CD4-positive, alpha-beta T cell treated with Interleukin-6 at 100 ng/mL for 8 hours (primary cell): ENCODE measurements around the gene OR4B1.

Experiments
- DNase-seq: peaks from one replicate; pipeline ENCODE4 v3.0.0-alpha.2; 2020; ENCODE audit warnings: mixed read lengths, low spot score

OR4B1 gene

GRCh38 chr11:48261600-48261999, 45.0 kb downstream of the OR4B1 start:
- no peak for DNase-seq

- no peak for DNase-seq
Observed at GRCh38 chr11:48263423-48263911, 46.9 kb downstream of the OR4B1 start, which contains the start of gene OR4X1. Gene OR4X1 (plus strand): TSS chr11:48263861. CDS start chr11:48263861, 0 bp downstream.
